Esophagus mucosa (tissue), 1 donor: Measurements from ENCODE around the gene ADAMTS6. TPM values are rescaled to one million over a fixed set of nuclear protein-coding genes. Genes with fewer than 3 reads are reported as not detected.
"Not testable (repeated sequence)": the region's sequence is repeated elsewhere in the genome, so short reads cannot be mapped to it uniquely, and the experiment has no call there.

Experiments
- ATAC-seq: fragments of 200-7000 bp; cut with Tn5 transposase; one replicate; pipeline ENCODE4 v1.9.1; 2020
- total RNA-seq: library from RNA; stranded (reverse); gene quantifications from one replicate; pipeline ENCODE4 v1.2.4, GENCODE V29; 2023
- donor health status: DM: yes; HTN: yes; CAD: no.

Gene ADAMTS6
- total RNA-seq, 1 donor from 2014 or later = 1.2 TPM

- no peak for ATAC-seq
These were observed 290.1 kb downstream of the ADAMTS6 start for GRCh38 chr5:65191554-65192135.

GRCh38 chr5:65190328-65191053 lies 291.2 kb downstream of the ADAMTS6 start:
- no peak for ATAC-seq

- ATAC-seq = no peak
These were observed 295.0 kb downstream of the ADAMTS6 start for GRCh38 chr5:65186646-65187227.

- no peak for ATAC-seq
These were observed 296.3 kb downstream of the ADAMTS6 start for GRCh38 chr5:65185468-65185867.

GRCh38 chr5:65184780-65185179 lies 296.9 kb downstream of the ADAMTS6 start:
- ATAC-seq = no peak

- ATAC-seq = not testable (repeated sequence)
These were observed 307.5 kb downstream of the ADAMTS6 start for GRCh38 chr5:65174231-65174630.

- no peak for ATAC-seq
These were observed 308.6 kb downstream of the ADAMTS6 start for GRCh38 chr5:65173130-65173525.

GRCh38 chr5:65172486-65173129 lies 309.1 kb downstream of the ADAMTS6 start:
- no peak for ATAC-seq

GRCh38 chr5:65171645-65172044 lies 310.1 kb downstream of the ADAMTS6 start:
- ATAC-seq = no peak

GRCh38 chr5:65163698-65164097 lies 318.0 kb downstream of the ADAMTS6 start:
- no peak for ATAC-seq

- no peak for ATAC-seq
These were observed 320.1 kb downstream of the ADAMTS6 start for GRCh38 chr5:65161655-65162054.

- ATAC-seq = peak; percentile 67
These were observed 323.7 kb downstream of the ADAMTS6 start for GRCh38 chr5:65157906-65158603.

GRCh38 chr5:65156933-65157332 lies 324.8 kb downstream of the ADAMTS6 start:
- ATAC-seq = no peak

GRCh38 chr5:65152131-65152530 lies 329.6 kb downstream of the ADAMTS6 start:
- no peak for ATAC-seq

- ATAC-seq = no peak
These were observed 330.1 kb downstream of the ADAMTS6 start for GRCh38 chr5:65151614-65152013.

- no peak for ATAC-seq
These were observed 331.0 kb downstream of the ADAMTS6 start for GRCh38 chr5:65150599-65151304.

- no peak for ATAC-seq
These were observed 331.9 kb downstream of the ADAMTS6 start for GRCh38 chr5:65149827-65150226.

- no peak for ATAC-seq
These were observed 337.4 kb downstream of the ADAMTS6 start for GRCh38 chr5:65144136-65144871.

GRCh38 chr5:65142511-65143011 lies 339.2 kb downstream of the ADAMTS6 start:
- ATAC-seq = no peak

- ATAC-seq = no peak
These were observed 339.7 kb downstream of the ADAMTS6 start for GRCh38 chr5:65142016-65142415.

GRCh38 chr5:65141493-65141892 lies 340.2 kb downstream of the ADAMTS6 start:
- no peak for ATAC-seq
